HepG2 (cell line): ENCODE results near the gene RASSF6. TPM values are rescaled to one million over a fixed set of nuclear protein-coding genes. Genes with fewer than 3 reads are reported as not detected.

Source experiments
- ATAC-seq: fragments of 200-7000 bp; cut with Tn5 transposase; 3 replicates; pipeline ENCODE4 v1.9.1; 2020; ENCODE audit warnings: mild to moderate bottlenecking, moderate library complexity
- BruUV-seq: library from RNA; stranded (reverse); fragments of 400-500 nt; replicated peaks from 2 replicates; lab custom pipeline; 2021; lab: Mats Ljungman, UMichigan
- CTCF ChIA-PET: fragments of 300-600 bp; formaldehyde crosslinking; extraction: SDS; loops from one replicate; lab custom pipeline; 2021; ENCODE audit warnings: low total read pairs, inconsistent platforms, low intra/inter-chr PET ratio; lab: Yijun Ruan, JAX
- POLR2A ChIA-PET: fragments of 350-600 bp; sonication (Branson Sonifier 250); formaldehyde crosslinking; loops from one replicate; lab custom pipeline; 2020; ENCODE audit warnings: antibody characterized with exemption, inconsistent platforms; lab: Yijun Ruan, JAX
- DNase-seq: peaks from one replicate; pipeline ENCODE4 v3.0.0-alpha.2; 2015; ENCODE audit warnings: low spot score
- FAIRE-seq: peaks from 3 replicates; lab custom pipeline; 2011; peaks lifted over from hg19 to GRCh38; lab: Jason Lieb, UNC
- H2AFZ ChIP-seq: one replicate; pipeline ENCODE4 v1.6.1; 2011; ENCODE audit warnings: low read length, inconsistent platforms
- H3K27ac ChIP-seq: fragments of 300-600 bp; 3 replicates; pipeline ENCODE4 v1.8.0; 2011; ENCODE audit warnings: mixed run types, mild to moderate bottlenecking, mixed read lengths, low read length, inconsistent platforms; ENCODE audit not compliant: insufficient read depth; ENCODE audit errors: extremely low read length
- H3K27me3 ChIP-seq, 2 experiments: fragments of 200-600 bp in 1 of 2; 2 replicates in 1 of 2; 3 replicates in 1 of 2; pipeline versions ENCODE4 v1.6.0 to v1.8.0; 2011; ENCODE audit warnings: low read length in 2 of 2, mild to moderate bottlenecking in 2 of 2, moderate library complexity in 2 of 2, inconsistent platforms in 1 of 2; ENCODE audit not compliant: insufficient read depth in 2 of 2, control insufficient read depth in 1 of 2
- H3K36me3 ChIP-seq, 2 experiments: fragments of 200-600 bp in 1 of 2; replicated peaks in 1 of 2; 2 replicates in 1 of 2; 3 replicates in 1 of 2; pipeline versions ENCODE4 v1.5.1 to v1.8.0; 2011; ENCODE audit warnings: low read length in 2 of 2, inconsistent platforms in 1 of 2; ENCODE audit not compliant: insufficient read depth in 2 of 2, control insufficient read depth in 1 of 2
- H3K4me1 ChIP-seq: 2 replicates; pipeline ENCODE4 v1.5.1; 2012; ENCODE audit warnings: low read length, inconsistent platforms; ENCODE audit not compliant: insufficient read depth
- H3K4me2 ChIP-seq: 2 replicates; pipeline ENCODE4 v1.6.0; 2011; ENCODE audit warnings: low read depth, low read length, inconsistent platforms
- H3K4me3 ChIP-seq, 3 experiments: fragments of 200-600 bp in 1 of 3; sonication (generic), shearing (Covaris generic) in 1 of 3; replicated peaks in 1 of 3; 2 replicates each; pipeline ENCODE4 v1.5.1; 2011 to 2016; ENCODE audit warnings: low read length in 3 of 3, inconsistent platforms in 2 of 3, low read depth in 2 of 3, mild to moderate bottlenecking in 2 of 3, control low read depth in 1 of 3, mixed read lengths in 1 of 3; ENCODE audit not compliant: insufficient read depth in 1 of 3
- H3K79me2 ChIP-seq: one replicate; pipeline ENCODE4 v1.6.1; 2011; ENCODE audit warnings: low read length, inconsistent platforms; ENCODE audit not compliant: insufficient read depth
- H3K9ac ChIP-seq: 2 replicates; pipeline ENCODE4 v1.6.0; 2011; ENCODE audit warnings: mild to moderate bottlenecking, low read depth, low read length, inconsistent platforms; ENCODE audit not compliant: insufficient read depth
- H3K9me3 ChIP-seq: 2 replicates; pipeline ENCODE4 v1.5.1; 2012; ENCODE audit warnings: mild to moderate bottlenecking, low read length
- H4K20me1 ChIP-seq: 2 replicates; pipeline ENCODE4 v1.6.0; 2011; ENCODE audit warnings: inconsistent platforms, mild to moderate bottlenecking, low read length, moderate library complexity; ENCODE audit not compliant: insufficient read depth
- BCLAF1 ChIP-seq: fragments of 450-650 bp; IDR thresholded peaks from 2 replicates; pipeline ENCODE4 v1.6.1; 2017; ENCODE audit warnings: mild to moderate bottlenecking
- GTF3A ChIP-seq: sonication (generic); formaldehyde crosslinking; conservative IDR thresholded peaks from 2 replicates; pipeline ENCODE4 v1.4.0; 2020; ENCODE audit warnings: mild to moderate bottlenecking, missing genetic modification reagents
- HMG20B ChIP-seq: conservative IDR thresholded peaks from 2 replicates; pipeline ENCODE4 v1.6.1; 2016; ENCODE audit warnings: missing genetic modification reagents, missing compliant biosample characterization
- HNRNPL ChIP-seq: fragments of 200-400 bp; formaldehyde crosslinking; IDR thresholded peaks from 2 replicates; pipeline ENCODE4 v1.6.1; 2017; ENCODE audit warnings: mild to moderate bottlenecking, low read depth, low read length
- MBD4 ChIP-seq: IDR thresholded peaks from 2 replicates; pipeline ENCODE4 v1.6.1; 2012; ENCODE audit warnings: low read length, inconsistent platforms, borderline replicate concordance
- NRL ChIP-seq: sonication (generic); formaldehyde crosslinking; IDR thresholded peaks from 2 replicates; pipeline ENCODE4 v1.5.0; 2020; ENCODE audit warnings: missing genetic modification reagents, mild to moderate bottlenecking, moderate library complexity, borderline replicate concordance
- PHF5A ChIP-seq: IDR thresholded peaks from one replicate; pipeline ENCODE4 v1.6.1; 2018; ENCODE audit warnings: low read depth, missing genetic modification reagents; ENCODE audit not compliant: unreplicated experiment
- REST ChIP-seq, 2 experiments: IDR thresholded peaks; 2 replicates each; pipeline ENCODE4 v1.6.1; 2011 to 2012; ENCODE audit warnings: low read length in 2 of 2, borderline replicate concordance in 1 of 2, low read depth in 1 of 2, mild to moderate bottlenecking in 1 of 2, moderate library complexity in 1 of 2
- TFAP4 ChIP-seq: sonication (generic); IDR thresholded peaks from 2 replicates; pipeline ENCODE4 v1.6.1; 2016; ENCODE audit warnings: low read depth, borderline replicate concordance
- TRIM22 ChIP-seq: fragments of 450-650 bp; IDR thresholded peaks from 2 replicates; pipeline ENCODE4 v1.6.1; 2017
- ZNF205 ChIP-seq: IDR thresholded peaks from 2 replicates; pipeline ENCODE4 v1.6.1; 2018; ENCODE audit warnings: missing biosample characterization, missing genetic modification reagents
- ZNF30 ChIP-seq: sonication (generic); formaldehyde crosslinking; IDR thresholded peaks from 2 replicates; pipeline ENCODE4 v1.5.0; 2020; ENCODE audit warnings: mild to moderate bottlenecking, missing genetic modification reagents
- ZNF382 ChIP-seq: sonication (generic); formaldehyde crosslinking; IDR thresholded peaks from 2 replicates; pipeline ENCODE4 v1.5.0; 2020; ENCODE audit warnings: missing genetic modification reagents, mild to moderate bottlenecking, borderline replicate concordance
- ZNF564 ChIP-seq: sonication (generic); formaldehyde crosslinking; IDR thresholded peaks from 2 replicates; pipeline ENCODE4 v1.8.1; 2023; ENCODE audit warnings: mild to moderate bottlenecking, missing genetic modification reagents
- ZNF605 ChIP-seq: sonication (generic); formaldehyde crosslinking; IDR thresholded peaks from 2 replicates; pipeline ENCODE4 v1.8.0; 2022; ENCODE audit warnings: mild to moderate bottlenecking, missing genetic modification reagents
- ZNF616 ChIP-seq: sonication (generic); formaldehyde crosslinking; IDR thresholded peaks from 2 replicates; pipeline ENCODE4 v1.5.0; 2020; ENCODE audit warnings: low read depth, mild to moderate bottlenecking, missing genetic modification reagents
- ZNF891 ChIP-seq: sonication (generic); formaldehyde crosslinking; IDR thresholded peaks from 2 replicates; pipeline ENCODE4 v1.5.0; 2020; ENCODE audit warnings: mild to moderate bottlenecking, missing genetic modification reagents
- WGBS: methylation state at CpG from one replicate; pipeline ENCODE4 v1.1.6; 2017; ENCODE audit warnings: low lambda C conversion rate; 5-methylcytosine and 5-hydroxymethylcytosine counted together
- in situ Hi-C: cut with HindIII; loops from 2 replicates; pipeline ENCODE4 v1.10.0; 2017; ENCODE audit warnings: low pct_unique_long_range_greater_than_20kb; ENCODE audit not compliant: extremely low pct_ligation_motif_present
- intact Hi-C: fragments of 100-400 bp; cut with micrococcal nuclease; formaldehyde crosslinking; loops from one replicate; pipeline ENCODE4 v1.10.0; 2022; ENCODE audit not compliant: unreplicated experiment
- polyA plus RNA-seq, 8 experiments: library from polyadenylated mRNA; depleted of rRNA in 3 of 8; stranded (reverse) in 7 of 8; unstranded in 1 of 8; fragments of >200 nt; fragmentation: Illumina TruSeq in 4 of 8; extraction: Trizol in 4 of 8; gene quantifications; 2 replicates each; pipeline versions ENCODE4 v1.2.1 to v1.2.3, GENCODE V29; 2011 to 2016; ENCODE audit warnings: low read depth in 4 of 8, missing spikeins in 1 of 8, mixed read lengths in 1 of 8; ENCODE audit not compliant: insufficient read depth in 1 of 8
- total RNA-seq, 5 experiments: library from RNA; depleted of rRNA; stranded (reverse); fragments of >200 nt; fragmentation: Illumina TruSeq; extraction: Trizol; gene quantifications; 2 replicates each; pipeline ENCODE4 v1.2.3, GENCODE V29; 2016; ENCODE audit warnings: low read depth in 1 of 5

Gene RASSF6
- total and polyA plus RNA-seq, 2 of the 13 experiments (the other 11 are each of a cell fraction or from before 2014, with no cell fraction given) = 0.03 to 0.11 TPM

GRCh38 chr4:73599182-73599581 is 21.1 kb downstream of the RASSF6 start:
- in situ Hi-C loops = loop anchor here (25.0 kb wide), 1 partner anchor 262 kb away; no protein-coding TSS in a partner anchor
- ChIA-PET CTCF (no interaction called here), POLR2A (interaction anchor here (0.9 to 1.3 kb wide), 5 partner anchors 8 to 341 kb away, joined by 3 to 8 read pairs (median 5); partner anchors contain the start of genes ANKRD17 and RASSF6)
- FAIRE-seq (peak; percentile 99), ATAC-seq (peak; percentile 98), DNase-seq (peak; percentile 95)
- Histone ChIP-seq H3K27ac (peak overlapping the region; percentile 61), H3K4me2 (peak overlapping the region; percentile 75), H3K36me3 (no peaks in the 10 kb centered on the region), H2AFZ (no peak overlapping the region), H3K79me2 (no peaks in the 10 kb centered on the region), H3K27me3 (no peaks in the 10 kb centered on the region), H3K9me3 (no peaks in the 10 kb centered on the region), H3K4me1 (peaks cover 83% of the 10 kb centered on the region), H3K9ac (peak overlapping the region; percentile 57), H4K20me1 (no peaks in the 10 kb centered on the region), H3K4me3 (peak overlapping the region; percentile 43 to 52 (median 43); a peak in 4 of 6 replicates)
- intact Hi-C loops = loop anchor here (1.0 kb wide), 1 partner anchor 9 kb away; no protein-coding TSS in a partner anchor
- no TSS peak for BruUV-seq
- 0% methylated on average over 1 of the region's 4 CpGs for WGBS
- TF ChIP-seq ZNF616 (CRISPR knock-in tag) = no peak
- no peak for TF ChIP-seq BCLAF1
- no peak for TF ChIP-seq HNRNPL
- no peak for TF ChIP-seq ZNF891 (CRISPR knock-in tag)
- no peak for TF ChIP-seq ZNF605 (CRISPR knock-in tag)
- no peak for TF ChIP-seq PHF5A (CRISPR knock-in tag)
- TF ChIP-seq REST (IDR thresholded peaks at IDR 0.05; ENCODE audit: borderline replicate concordance in 1 of 2, low read depth in 1 of 2, low read length in 2 of 2) = no peak
- no peak for TF ChIP-seq GTF3A (CRISPR knock-in tag)
- TF ChIP-seq ZNF382 (CRISPR knock-in tag) = no peak
- peak; percentile 17; the same call in 1 of the 2 replicates for TF ChIP-seq ZNF564 (CRISPR knock-in tag)
- TF ChIP-seq TRIM22 = no peak
- TF ChIP-seq ZNF205 (CRISPR knock-in tag) = peak; percentile 73; the same call in 1 of the 2 replicates
- TF ChIP-seq ZNF30 = no peak
- no peak for TF ChIP-seq MBD4
- TF ChIP-seq TFAP4 = peak; percentile 99
- TF ChIP-seq NRL (CRISPR knock-in tag) = no peak
- TF ChIP-seq HMG20B = no peak
